WTC11 (cell line): ENCODE measurements around the gene NDRG3.

Experiments used
- FOXP1 ChIP-seq: sonication (generic); formaldehyde crosslinking; IDR thresholded peaks from 2 replicates; pipeline ENCODE4 v1.8.0; 2022; ENCODE audit warnings: missing genetic modification reagents, mild to moderate bottlenecking, moderate library complexity, borderline replicate concordance
- TF ChIP-seq, protein P1 (sequence below): fragments of 200-600 bp; IDR thresholded peaks from 2 replicates; pipeline ENCODE4 v1.8.0; 2022; ENCODE audit warnings: antibody characterized with exemption

DNA sequence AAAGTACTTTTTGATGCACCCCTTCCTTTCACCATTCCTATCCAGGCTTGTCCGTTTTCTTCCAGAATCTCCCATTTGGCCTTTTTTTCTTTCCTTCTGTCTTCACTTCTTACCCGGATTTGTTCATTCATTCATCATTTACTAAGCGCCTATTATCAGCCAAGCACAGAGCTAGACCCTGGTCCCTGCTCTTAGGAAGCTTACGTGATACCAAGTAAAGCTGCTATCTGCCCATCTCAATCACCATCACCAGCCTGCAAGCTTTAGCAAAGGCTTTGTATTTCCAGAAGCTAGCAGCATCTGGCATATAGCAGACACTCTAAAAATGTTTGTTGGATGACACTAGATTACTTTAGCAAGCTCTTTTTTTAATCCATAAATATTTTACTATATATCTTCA is 4.8 kb downstream of the NDRG3 start:
- TF ChIP-seq, protein P1, sequence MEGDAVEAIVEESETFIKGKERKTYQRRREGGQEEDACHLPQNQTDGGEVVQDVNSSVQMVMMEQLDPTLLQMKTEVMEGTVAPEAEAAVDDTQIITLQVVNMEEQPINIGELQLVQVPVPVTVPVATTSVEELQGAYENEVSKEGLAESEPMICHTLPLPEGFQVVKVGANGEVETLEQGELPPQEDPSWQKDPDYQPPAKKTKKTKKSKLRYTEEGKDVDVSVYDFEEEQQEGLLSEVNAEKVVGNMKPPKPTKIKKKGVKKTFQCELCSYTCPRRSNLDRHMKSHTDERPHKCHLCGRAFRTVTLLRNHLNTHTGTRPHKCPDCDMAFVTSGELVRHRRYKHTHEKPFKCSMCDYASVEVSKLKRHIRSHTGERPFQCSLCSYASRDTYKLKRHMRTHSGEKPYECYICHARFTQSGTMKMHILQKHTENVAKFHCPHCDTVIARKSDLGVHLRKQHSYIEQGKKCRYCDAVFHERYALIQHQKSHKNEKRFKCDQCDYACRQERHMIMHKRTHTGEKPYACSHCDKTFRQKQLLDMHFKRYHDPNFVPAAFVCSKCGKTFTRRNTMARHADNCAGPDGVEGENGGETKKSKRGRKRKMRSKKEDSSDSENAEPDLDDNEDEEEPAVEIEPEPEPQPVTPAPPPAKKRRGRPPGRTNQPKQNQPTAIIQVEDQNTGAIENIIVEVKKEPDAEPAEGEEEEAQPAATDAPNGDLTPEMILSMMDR = no peak
- no peak for TF ChIP-seq FOXP1 (CRISPR knock-in tag)
